ENCODE measurements around the gene NUP62. TPM values are rescaled to one million over a fixed set of nuclear protein-coding genes. Genes with fewer than 3 reads are reported as not detected.

The NUP62 gene
- total and polyA plus RNA-seq, 7 donors, result 21.1 to 46.8 (median 40.0) TPM

GRCh38 chr19:49952479-49952836 is 23.2 kb upstream of the NUP62 start:
- Histone ChIP-seq H3K27me3 (ENCODE audit: insufficient read depth in 3 of 3, low read length in 2 of 3) (peaks cover 0 to 19% (median 9%) of the 10 kb centered on the region in 3 donors), H3K27ac (no peak overlapping the region), H3K36me3 (ENCODE audit: insufficient read depth in 1 of 2, low read depth in 1 of 2) (no peaks in the 10 kb centered on the region), H3K9me3 (no peaks in the 10 kb centered on the region), H3K4me1 (peaks cover 4% of the 10 kb centered on the region), H3K4me3 (no peak overlapping the region)
- ATAC-seq, result no peak
- no peak for DNase-seq
- no peak for TF ChIP-seq CTCF (IDR thresholded peaks at IDR 0.05)
- intact Hi-C loops (cut with DNase I), result no loop called here

- Histone ChIP-seq H3K9me3 (no peaks in the 10 kb centered on the region), H3K27me3 (ENCODE audit: insufficient read depth in 3 of 3, low read length in 2 of 3) (peaks cover 0 to 19% (median 9%) of the 10 kb centered on the region in 3 donors), H3K4me3 (no peak overlapping the region), H3K27ac (no peak overlapping the region), H3K4me1 (peaks cover 4% of the 10 kb centered on the region), H3K36me3 (ENCODE audit: insufficient read depth in 1 of 2, low read depth in 1 of 2) (no peaks in the 10 kb centered on the region)
- ATAC-seq (no peak), DNase-seq (no peak)
- 88 to 93% (median 90%) methylated on average over 8 to 9 of the region's 9 CpGs for WGBS, 3 donors
- no peak for TF ChIP-seq CTCF (IDR thresholded peaks at IDR 0.05)
- intact Hi-C loops (cut with DNase I), result no loop called here
These were observed 22.6 kb upstream of the NUP62 start for GRCh38 chr19:49951806-49952478.

- peaks cover 4% of the 10 kb centered on the region for H3K4me1 ChIP-seq
- H3K27me3 ChIP-seq (ENCODE audit: insufficient read depth in 3 of 3, low read length in 2 of 3), result peaks cover 0 to 19% (median 9%) of the 10 kb centered on the region in 3 donors
- intact Hi-C loops (cut with DNase I), result no loop called here
- no peaks in the 10 kb centered on the region for H3K36me3 ChIP-seq (ENCODE audit: insufficient read depth in 1 of 2, low read depth in 1 of 2)
- no peak for TF ChIP-seq CTCF (IDR thresholded peaks at IDR 0.05)
- no peak overlapping the region for H3K27ac ChIP-seq
- 86 to 88% (median 87%) methylated on average over 13 of the region's 13 CpGs for WGBS, 3 donors
- no peak for ATAC-seq
- no peaks in the 10 kb centered on the region for H3K9me3 ChIP-seq
- H3K4me3 ChIP-seq, result no peak overlapping the region
- no peak for DNase-seq
These were observed 21.7 kb upstream of the NUP62 start for GRCh38 chr19:49950956-49951526.

- no peaks in the 10 kb centered on the region for H3K36me3 ChIP-seq (ENCODE audit: insufficient read depth in 1 of 2, low read depth in 1 of 2)
- ATAC-seq (no peak), DNase-seq (no peak)
- no peaks in the 10 kb centered on the region for H3K9me3 ChIP-seq
- peaks cover 4% of the 10 kb centered on the region for H3K4me1 ChIP-seq
- no peak overlapping the region for H3K4me3 ChIP-seq
- no peak overlapping the region for H3K27ac ChIP-seq
- peaks cover 0 to 19% (median 9%) of the 10 kb centered on the region in 3 donors for H3K27me3 ChIP-seq (ENCODE audit: insufficient read depth in 3 of 3, low read length in 2 of 3)
- 88 to 96% (median 90%) methylated on average over 5 of the region's 5 CpGs for WGBS, 3 donors
- intact Hi-C loops (cut with DNase I), result no loop called here
- no peak for TF ChIP-seq CTCF (IDR thresholded peaks at IDR 0.05)
These were observed 21.3 kb upstream of the NUP62 start for GRCh38 chr19:49950590-49950948.
